Mesothelial cell of epicardium (in vitro differentiated cells): ENCODE results near the gene KLF13. TPM values are rescaled to one million over a fixed set of nuclear protein-coding genes. Genes with fewer than 3 reads are reported as not detected.

Source experiments
- DNase-seq, 2 experiments: peaks; one replicate each; pipeline ENCODE4 v3.0.0; 2021; ENCODE audit warnings: low spot score in 2 of 2; ENCODE audit not compliant: unreplicated experiment in 2 of 2
- H3K27ac Mint-ChIP-seq: 2 replicates; pipeline ENCODE4 v1.8.0; 2021; ENCODE audit warnings: mixed read lengths
- H3K27me3 Mint-ChIP-seq: 2 replicates; pipeline ENCODE4 v1.8.0; 2021; ENCODE audit warnings: low read depth, mixed read lengths
- H3K36me3 Mint-ChIP-seq: 2 replicates; pipeline ENCODE4 v1.8.0; 2021; ENCODE audit warnings: mixed read lengths
- H3K4me1 Mint-ChIP-seq: 2 replicates; pipeline ENCODE4 v1.8.0; 2021; ENCODE audit warnings: mixed read lengths
- H3K4me3 Mint-ChIP-seq: 2 replicates; pipeline ENCODE4 v1.8.0; 2021; ENCODE audit warnings: mild to moderate bottlenecking, moderate library complexity, mixed read lengths
- H3K9me3 Mint-ChIP-seq: 2 replicates; pipeline ENCODE4 v1.8.0; 2021; ENCODE audit warnings: mixed read lengths
- CTCF ChIP-seq: fragments of 200-600 bp; sonication (generic); IDR thresholded peaks from one replicate; pipeline ENCODE4 v1.5.0; 2021; ENCODE audit warnings: antibody characterized with exemption; ENCODE audit not compliant: unreplicated experiment
- total RNA-seq: library from RNA; stranded (reverse); gene quantifications from 3 replicates; pipeline ENCODE4 v1.2.1, GENCODE V29; 2021

KLF13 gene
- total RNA-seq, 1 donor from 2014 or later: 28.1 TPM

GRCh38 chr15:31317017-31317416 lies 9.6 kb upstream of the KLF13 start:
- Mint-ChIP-seq H3K9me3 (peaks cover 18% of the 10 kb centered on the region), H3K27ac (no peak overlapping the region), H3K4me3 (no peak overlapping the region), H3K4me1 (peaks cover 11% of the 10 kb centered on the region), H3K36me3 (no peaks in the 10 kb centered on the region), H3K27me3 (peaks cover 13% of the 10 kb centered on the region)
- TF ChIP-seq CTCF: no peak
- DNase-seq: no peak

- Mint-ChIP-seq H3K4me3 (no peak overlapping the region), H3K4me1 (peaks cover 11% of the 10 kb centered on the region), H3K36me3 (no peaks in the 10 kb centered on the region), H3K9me3 (peaks cover 18% of the 10 kb centered on the region), H3K27ac (no peak overlapping the region), H3K27me3 (peaks cover 10% of the 10 kb centered on the region)
- no peak for TF ChIP-seq CTCF
- DNase-seq: no peak
Measured at GRCh38 chr15:31317421-31318327, 9.0 kb upstream of the KLF13 start.

GRCh38 chr15:31318429-31318828 lies 8.2 kb upstream of the KLF13 start:
- peaks cover 11% of the 10 kb centered on the region for H3K4me1 Mint-ChIP-seq
- peaks cover 11% of the 10 kb centered on the region for H3K27me3 Mint-ChIP-seq
- H3K9me3 Mint-ChIP-seq: peaks cover 14% of the 10 kb centered on the region
- TF ChIP-seq CTCF: no peak
- H3K27ac Mint-ChIP-seq: no peak overlapping the region
- no peaks in the 10 kb centered on the region for H3K36me3 Mint-ChIP-seq
- DNase-seq: no peak
- H3K4me3 Mint-ChIP-seq: no peak overlapping the region

GRCh38 chr15:31320022-31320421 lies 6.6 kb upstream of the KLF13 start:
- Mint-ChIP-seq H3K4me1 (peaks cover 15% of the 10 kb centered on the region), H3K4me3 (no peak overlapping the region), H3K9me3 (peaks cover 5% of the 10 kb centered on the region), H3K36me3 (no peaks in the 10 kb centered on the region), H3K27ac (no peak overlapping the region), H3K27me3 (peaks cover 14% of the 10 kb centered on the region)
- TF ChIP-seq CTCF: no peak
- no peak for DNase-seq

- Mint-ChIP-seq H3K27ac (no peak overlapping the region), H3K4me3 (no peak overlapping the region), H3K36me3 (no peaks in the 10 kb centered on the region), H3K9me3 (peaks cover 5% of the 10 kb centered on the region), H3K4me1 (peaks cover 19% of the 10 kb centered on the region), H3K27me3 (peaks cover 14% of the 10 kb centered on the region)
- DNase-seq: no peak
- TF ChIP-seq CTCF: no peak
Measured at GRCh38 chr15:31321418-31321817, 5.2 kb upstream of the KLF13 start.
